Activated naive CD8-positive, alpha-beta T cell treated with anti-CD3 and anti-CD28 coated beads, Interleukin-2, amount 50 U/mL, for 24 hours (primary cell): ENCODE data around the gene TUBAL3.

ENCODE experiments used
- ATAC-seq: fragments of 150-1000 bp; cut with Tn5 transposase; one replicate; pipeline ENCODE4 v1.10.0; 2021
- DNase-seq: peaks from one replicate; pipeline ENCODE4 v3.0.0; 2021
- H3K27ac Mint-ChIP-seq: one replicate; pipeline ENCODE4 v1.8.0; 2021; ENCODE audit warnings: mild to moderate bottlenecking, mixed read lengths
- H3K27me3 Mint-ChIP-seq: one replicate; pipeline ENCODE4 v1.8.0; 2021; ENCODE audit warnings: mixed read lengths
- H3K36me3 Mint-ChIP-seq: one replicate; pipeline ENCODE4 v1.8.0; 2021; ENCODE audit warnings: low read depth, mixed read lengths
- H3K4me1 Mint-ChIP-seq: one replicate; pipeline ENCODE4 v1.8.0; 2021; ENCODE audit warnings: mixed read lengths
- H3K4me3 Mint-ChIP-seq: one replicate; pipeline ENCODE4 v1.8.0; 2021; ENCODE audit warnings: mild to moderate bottlenecking, moderate library complexity, mixed read lengths
- H3K9me3 Mint-ChIP-seq: one replicate; pipeline ENCODE4 v1.8.0; 2021; ENCODE audit warnings: mixed read lengths

The TUBAL3 gene

GRCh38 chr10:5349362-5349761 is 55.3 kb downstream of the TUBAL3 start:
- Mint-ChIP-seq H3K27ac (no peak overlapping the region), H3K9me3 (no peaks in the 10 kb centered on the region), H3K36me3 (no peaks in the 10 kb centered on the region), H3K4me1 (no peaks in the 10 kb centered on the region), H3K4me3 (no peak overlapping the region), H3K27me3 (peaks cover 2% of the 10 kb centered on the region)
- ATAC-seq (no peak), DNase-seq (no peak)

DNA sequence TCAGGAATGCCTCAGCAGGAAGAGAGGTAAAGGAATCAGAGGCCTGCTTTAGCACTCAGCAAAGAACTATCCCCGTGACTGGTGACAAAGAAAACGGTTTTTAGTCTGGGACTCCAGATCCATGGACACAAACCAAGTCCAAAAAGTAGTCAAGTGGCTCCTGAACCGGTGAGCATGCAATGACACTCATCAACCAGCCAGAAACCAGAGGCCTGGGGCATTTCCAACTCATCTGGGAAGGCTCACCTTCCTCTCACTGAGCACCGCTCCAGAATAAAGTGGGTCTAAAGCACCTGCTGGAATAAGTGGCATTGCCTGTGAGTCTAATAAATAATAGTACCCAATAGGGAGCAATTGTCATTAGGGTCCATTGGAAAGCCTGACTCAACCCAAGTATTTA is 57.7 kb downstream of the TUBAL3 start:
- ATAC-seq = no peak
- Mint-ChIP-seq H3K4me1 (no peaks in the 10 kb centered on the region), H3K27me3 (no peaks in the 10 kb centered on the region)

GRCh38 chr10:5344746-5345145 is 59.9 kb downstream of the TUBAL3 start:
- Mint-ChIP-seq H3K4me1 (no peaks in the 10 kb centered on the region), H3K36me3 (no peaks in the 10 kb centered on the region), H3K27ac (no peak overlapping the region), H3K9me3 (no peaks in the 10 kb centered on the region), H3K27me3 (peaks cover 1% of the 10 kb centered on the region), H3K4me3 (no peak overlapping the region)
- ATAC-seq (no peak), DNase-seq (no peak)

More for the DNA sequence above, 57.7 kb downstream of the TUBAL3 start:
- H3K36me3 Mint-ChIP-seq = no peaks in the 10 kb centered on the region
- H3K27ac Mint-ChIP-seq = no peak overlapping the region
- no peak overlapping the region for H3K4me3 Mint-ChIP-seq
- DNase-seq = no peak
- H3K9me3 Mint-ChIP-seq = no peaks in the 10 kb centered on the region

- ATAC-seq = no peak
- Mint-ChIP-seq H3K27me3 (peaks cover 1% of the 10 kb centered on the region), H3K27ac (no peak overlapping the region), H3K4me3 (no peak overlapping the region), H3K4me1 (no peaks in the 10 kb centered on the region), H3K9me3 (no peaks in the 10 kb centered on the region), H3K36me3 (no peaks in the 10 kb centered on the region)
- no peak for DNase-seq
Measured at GRCh38 chr10:5343979-5344378, 60.6 kb downstream of the TUBAL3 start.

GRCh38 chr10:5343561-5343960 is 61.1 kb downstream of the TUBAL3 start:
- Mint-ChIP-seq H3K4me1 (no peaks in the 10 kb centered on the region), H3K4me3 (no peak overlapping the region), H3K36me3 (no peaks in the 10 kb centered on the region), H3K9me3 (no peaks in the 10 kb centered on the region), H3K27me3 (peaks cover 1% of the 10 kb centered on the region), H3K27ac (no peak overlapping the region)
- DNase-seq (no peak), ATAC-seq (no peak)
